ENCODE data around the gene MED29.
"Not testable (repeated sequence)": the region's sequence is repeated elsewhere in the genome, so short reads cannot be mapped to it uniquely, and the experiment has no call there.

The MED29 gene

DNA sequence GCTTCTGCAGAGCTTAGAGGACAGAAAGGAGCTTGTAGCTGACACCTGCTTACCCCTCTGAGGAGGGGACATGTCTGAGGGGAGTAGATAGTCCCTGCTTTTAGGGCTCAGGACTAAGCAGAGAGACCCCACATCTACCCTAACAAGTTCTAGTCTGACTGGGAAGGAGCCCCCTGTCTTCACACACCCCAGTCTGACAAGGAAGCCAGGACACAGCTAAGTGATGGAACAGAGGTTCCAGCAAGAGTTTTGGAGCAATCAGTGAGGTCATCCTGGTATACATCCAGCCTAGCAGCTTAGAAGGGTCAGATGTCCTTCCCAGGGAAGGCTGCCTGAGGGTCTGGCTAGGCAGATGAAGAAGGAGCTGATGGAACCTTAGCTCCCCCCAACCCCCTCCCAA lies 15.2 kb upstream of the MED29 start:
- Histone ChIP-seq H3K9ac (ENCODE audit: low read depth, low read length) (no peak overlapping the region), H3K27me3 (ENCODE audit: insufficient read depth, low read length) (no peaks in the 10 kb centered on the region), H3K9me3 (ENCODE audit: insufficient read depth, low read depth, low read length) (no peaks in the 10 kb centered on the region), H3K36me3 (ENCODE audit: insufficient read depth, low read depth, low read length) (peaks cover 89% of the 10 kb centered on the region), H3K27ac (ENCODE audit: low read length) (no peak overlapping the region), H3K4me3 (ENCODE audit: low read length) (no peak overlapping the region), H3K4me1 (ENCODE audit: insufficient read depth, low read length) (no peaks in the 10 kb centered on the region)

DNA sequence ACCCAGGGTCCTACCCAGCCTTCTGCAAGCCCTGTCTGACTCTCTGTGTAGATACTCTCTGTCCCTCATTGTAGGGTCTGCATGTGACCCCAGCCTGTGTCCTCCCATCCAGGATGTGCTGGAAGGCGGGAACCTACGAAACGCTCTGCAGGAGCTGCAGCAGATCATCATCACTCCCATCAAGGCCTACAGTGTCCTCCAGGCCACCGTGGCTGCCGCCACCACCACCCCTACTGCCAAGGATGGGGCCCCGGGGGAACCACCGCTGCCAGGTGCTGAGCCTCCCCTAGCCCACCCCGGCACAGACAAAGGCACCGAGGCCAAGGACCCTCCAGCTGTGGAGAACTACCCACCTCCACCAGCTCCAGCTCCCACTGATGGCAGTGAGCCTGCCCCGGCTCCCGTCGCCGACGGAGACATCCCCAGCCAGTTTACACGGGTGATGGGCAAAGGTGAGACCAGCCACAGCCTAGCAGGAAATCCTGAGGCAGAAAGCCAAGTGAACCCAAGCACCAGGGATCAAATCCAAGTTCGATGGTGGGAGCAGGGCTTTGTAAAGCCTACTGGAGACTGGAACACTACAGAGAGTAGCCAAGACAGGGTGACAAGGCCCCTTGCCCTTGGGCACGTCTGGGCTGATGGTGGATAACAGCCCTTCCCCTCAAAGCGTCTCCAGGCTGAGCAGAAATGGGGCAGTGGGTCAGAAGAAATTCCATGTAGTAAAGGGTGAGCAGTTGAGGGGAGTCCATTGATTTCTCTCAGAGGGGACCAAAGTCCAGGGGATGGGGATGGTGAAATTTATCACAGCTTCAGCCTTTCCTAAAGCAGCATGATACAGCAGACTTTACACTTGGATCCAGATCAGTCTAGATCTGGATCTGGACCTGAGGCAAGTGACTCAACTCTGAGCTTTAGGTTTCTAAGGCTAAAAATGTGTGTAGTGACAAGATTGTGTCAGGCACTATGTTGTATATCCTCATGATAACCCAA lies 13.5 kb upstream of the MED29 start:
- H3K27ac ChIP-seq (ENCODE audit: low read length): no peak overlapping the region
- no peak overlapping the region for H3K4me3 ChIP-seq (ENCODE audit: low read length)
- H3K36me3 ChIP-seq (ENCODE audit: insufficient read depth, low read depth, low read length): peaks cover 89% of the 10 kb centered on the region

DNA sequence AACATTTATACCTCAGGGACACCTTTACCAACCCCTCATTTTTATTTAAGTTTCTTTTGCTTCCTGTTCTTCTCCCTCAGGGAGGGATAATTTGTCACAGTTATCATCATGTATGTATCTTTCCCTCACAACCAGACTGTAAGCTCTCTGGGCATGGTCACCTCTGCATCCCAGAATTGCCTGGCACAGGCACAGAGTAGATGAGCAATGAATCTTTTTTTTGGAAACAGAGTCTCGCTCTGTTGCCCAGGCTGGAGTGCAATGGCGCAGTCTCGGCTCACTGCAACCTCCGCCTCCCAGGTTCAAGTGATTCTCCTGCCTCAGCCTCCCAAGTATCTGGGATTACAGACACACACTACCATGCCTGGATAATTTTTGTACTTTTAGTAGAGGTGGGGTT lies 11.8 kb upstream of the MED29 start:
- not testable (repeated sequence) for H3K4me3 ChIP-seq (ENCODE audit: low read length); H3K9me3 ChIP-seq (ENCODE audit: insufficient read depth, low read depth, low read length); H3K4me1 ChIP-seq (ENCODE audit: insufficient read depth, low read length); H3K27ac ChIP-seq (ENCODE audit: low read length); H3K27me3 ChIP-seq (ENCODE audit: insufficient read depth, low read length); H3K9ac ChIP-seq (ENCODE audit: low read depth, low read length)
- H3K36me3 ChIP-seq (ENCODE audit: insufficient read depth, low read depth, low read length): peaks cover 96% of the 10 kb centered on the region

More for the DNA sequence above, 13.5 kb upstream of the MED29 start:
- H3K27me3 ChIP-seq (ENCODE audit: insufficient read depth, low read length): no peaks in the 10 kb centered on the region
- no peak overlapping the region for H3K9ac ChIP-seq (ENCODE audit: low read depth, low read length)
- no peaks in the 10 kb centered on the region for H3K9me3 ChIP-seq (ENCODE audit: insufficient read depth, low read depth, low read length)
- no peaks in the 10 kb centered on the region for H3K4me1 ChIP-seq (ENCODE audit: insufficient read depth, low read length)

DNA sequence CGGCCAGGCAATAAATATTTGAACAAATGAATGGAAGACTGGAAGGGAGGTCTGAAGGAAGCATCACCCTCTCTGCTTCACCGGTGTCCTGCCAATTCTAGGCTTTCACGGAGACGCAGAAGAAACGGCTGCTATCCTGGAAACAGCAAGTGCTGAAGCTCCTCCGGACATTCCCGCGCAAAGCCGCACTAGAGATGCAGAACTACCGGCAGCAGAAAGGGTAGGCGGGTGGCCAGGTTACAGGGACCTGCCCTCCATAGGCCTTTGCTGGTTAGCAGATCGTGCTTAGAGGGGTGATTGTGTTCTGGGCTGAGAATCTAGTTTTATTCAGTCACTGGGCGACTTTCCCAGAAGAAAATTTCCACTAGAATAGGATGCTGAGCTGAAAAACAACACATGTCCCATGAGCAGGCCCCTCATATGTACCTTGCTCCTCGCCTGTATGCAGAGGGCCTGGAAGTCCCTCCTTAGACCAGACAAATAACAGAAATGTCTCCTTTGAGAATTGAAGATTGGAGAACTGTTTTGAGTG lies 11.2 kb upstream of the MED29 start:
- Histone ChIP-seq H3K27me3 (ENCODE audit: insufficient read depth, low read length) (no peaks in the 10 kb centered on the region), H3K27ac (ENCODE audit: low read length) (no peak overlapping the region), H3K4me1 (ENCODE audit: insufficient read depth, low read length) (no peaks in the 10 kb centered on the region), H3K36me3 (ENCODE audit: insufficient read depth, low read depth, low read length) (peaks cover 98% of the 10 kb centered on the region), H3K9me3 (ENCODE audit: insufficient read depth, low read depth, low read length) (no peaks in the 10 kb centered on the region), H3K4me3 (ENCODE audit: low read length) (no peak overlapping the region), H3K9ac (ENCODE audit: low read depth, low read length) (no peak overlapping the region)

DNA sequence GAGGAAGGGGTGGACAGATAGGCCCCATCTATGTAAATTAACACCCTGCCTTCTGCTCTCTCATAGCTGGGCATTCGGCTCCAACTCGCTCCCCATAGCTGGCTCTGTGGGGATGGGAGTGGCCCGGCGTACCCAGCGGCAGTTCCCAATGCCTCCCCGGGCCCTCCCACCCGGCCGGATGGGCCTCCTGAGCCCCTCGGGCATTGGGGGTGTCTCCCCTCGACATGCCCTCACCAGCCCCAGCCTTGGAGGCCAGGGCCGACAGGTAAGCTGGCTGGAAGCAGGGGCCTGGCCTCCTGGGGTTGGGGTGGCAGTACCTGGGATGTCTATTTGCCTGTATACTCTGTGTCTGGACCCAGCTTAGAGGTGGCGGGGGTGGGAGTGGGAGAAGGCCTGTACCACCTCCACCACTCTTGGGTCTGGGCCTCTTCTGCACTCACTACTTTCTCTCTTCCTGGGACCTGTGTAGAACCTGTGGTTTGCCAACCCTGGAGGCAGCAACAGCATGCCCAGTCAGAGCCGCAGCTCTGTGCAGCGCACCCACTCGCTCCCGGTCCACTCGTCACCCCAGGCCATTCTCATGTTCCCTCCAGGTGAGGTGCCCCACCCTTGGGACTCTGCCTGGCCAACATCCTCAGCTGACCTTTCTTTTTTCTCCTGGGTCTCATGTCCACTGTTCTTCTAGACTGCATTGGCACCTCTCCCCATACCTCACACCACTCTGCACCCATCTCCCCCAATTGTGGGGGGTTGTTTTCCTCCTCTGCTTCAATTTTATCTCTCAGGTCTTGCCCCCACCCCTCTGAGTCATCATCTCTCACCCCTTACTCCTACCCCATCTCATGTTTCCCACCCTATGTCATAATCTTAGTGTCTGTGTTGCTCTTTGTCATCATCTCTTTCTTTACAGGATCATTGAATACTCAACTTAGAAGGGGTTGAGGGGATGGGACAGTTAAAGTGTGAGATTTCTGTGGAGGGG lies 10.4 kb upstream of the MED29 start:
- H3K4me3 ChIP-seq (ENCODE audit: low read length): no peak overlapping the region
- no peaks in the 10 kb centered on the region for H3K9me3 ChIP-seq (ENCODE audit: insufficient read depth, low read depth, low read length)
- no peaks in the 10 kb centered on the region for H3K27me3 ChIP-seq (ENCODE audit: insufficient read depth, low read length)
- H3K9ac ChIP-seq (ENCODE audit: low read depth, low read length): no peak overlapping the region
- no peaks in the 10 kb centered on the region for H3K4me1 ChIP-seq (ENCODE audit: insufficient read depth, low read length)
- H3K27ac ChIP-seq (ENCODE audit: low read length): no peak overlapping the region
- H3K36me3 ChIP-seq (ENCODE audit: insufficient read depth, low read depth, low read length): peaks cover 98% of the 10 kb centered on the region

DNA sequence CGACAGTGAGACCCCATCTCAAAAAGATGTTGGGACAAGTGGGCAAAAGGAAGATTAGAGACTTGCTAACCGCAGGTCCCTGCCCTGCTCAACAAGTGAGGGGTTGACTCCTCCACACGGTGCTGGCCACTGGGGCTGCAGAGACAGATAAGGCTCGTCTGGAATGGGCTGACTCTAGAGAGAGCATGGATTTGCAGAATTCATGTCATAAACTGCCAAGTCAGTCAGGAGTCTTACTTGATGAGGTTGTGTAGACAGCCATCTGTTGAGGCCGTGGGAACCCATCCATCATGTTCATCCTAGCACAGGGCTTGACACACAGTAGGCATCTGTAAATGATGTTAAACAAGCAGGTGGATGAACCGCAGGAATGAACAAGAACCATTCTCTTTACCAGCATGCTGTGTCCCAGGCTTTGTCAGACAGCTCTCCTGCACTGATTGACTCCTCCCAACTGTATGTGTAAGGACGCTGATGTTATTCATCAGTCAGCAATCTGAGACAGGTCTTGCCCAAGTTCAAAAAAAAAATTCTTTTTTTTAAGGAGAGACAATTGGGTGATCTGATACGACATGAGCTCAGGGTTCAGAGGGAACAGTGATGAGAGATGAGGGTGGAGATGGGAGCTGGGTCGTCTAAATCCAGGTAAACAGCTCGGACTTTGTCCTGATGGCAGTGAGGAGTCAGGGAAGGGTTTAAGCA lies 9.1 kb upstream of the MED29 start:
- Histone ChIP-seq H3K9me3 (ENCODE audit: insufficient read depth, low read depth, low read length) (no peaks in the 10 kb centered on the region), H3K36me3 (ENCODE audit: insufficient read depth, low read depth, low read length) (peaks cover 98% of the 10 kb centered on the region)

DNA sequence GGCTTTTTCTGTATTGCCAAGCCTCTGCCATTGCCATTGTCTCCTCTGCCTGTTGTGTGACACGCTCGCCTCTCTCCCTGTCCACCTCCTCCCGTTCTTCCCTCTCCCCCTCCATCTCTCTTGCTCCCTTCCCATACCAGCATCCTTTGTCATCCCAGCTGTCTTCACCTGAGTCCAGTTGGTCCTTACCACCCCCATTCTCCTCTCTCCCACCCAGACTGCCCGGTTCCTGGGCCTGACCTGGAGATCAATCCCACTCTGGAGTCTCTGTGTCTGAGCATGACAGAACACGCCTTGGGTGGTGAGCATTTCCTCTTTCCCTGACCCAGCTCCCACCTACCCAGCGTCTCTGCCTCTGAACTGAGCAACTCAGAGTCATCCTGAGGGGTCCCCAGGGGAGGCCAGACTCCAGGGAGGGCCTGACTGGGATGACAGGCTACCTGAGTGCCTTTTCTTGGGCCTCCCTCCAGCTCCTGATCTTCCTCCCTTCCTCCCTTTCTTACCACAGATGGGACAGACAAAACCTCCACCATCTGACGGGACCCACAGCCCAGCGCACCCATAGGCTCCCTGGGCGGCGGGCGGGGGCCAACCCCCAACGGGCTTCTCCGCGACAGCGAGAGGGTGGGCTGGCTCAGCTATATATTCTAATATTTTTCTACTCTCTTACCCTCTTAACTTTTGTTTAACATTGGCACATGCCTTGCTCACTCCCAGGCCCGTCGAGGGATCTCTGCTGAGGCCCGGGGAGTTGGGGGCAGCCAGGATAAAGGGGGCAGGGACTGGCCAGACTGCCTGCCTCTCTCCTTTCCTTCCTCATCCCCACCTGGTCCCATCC lies 8.0 kb upstream of the MED29 start:
- H3K4me1 ChIP-seq (ENCODE audit: insufficient read depth, low read length): no peaks in the 10 kb centered on the region
- no peaks in the 10 kb centered on the region for H3K27me3 ChIP-seq (ENCODE audit: insufficient read depth, low read length)
- no peaks in the 10 kb centered on the region for H3K9me3 ChIP-seq (ENCODE audit: insufficient read depth, low read depth, low read length)
- H3K27ac ChIP-seq (ENCODE audit: low read length): no peak overlapping the region
- H3K4me3 ChIP-seq (ENCODE audit: low read length): no peak overlapping the region
- H3K9ac ChIP-seq (ENCODE audit: low read depth, low read length): no peak overlapping the region
- peaks cover 98% of the 10 kb centered on the region for H3K36me3 ChIP-seq (ENCODE audit: insufficient read depth, low read depth, low read length)

More for the DNA sequence above, 9.1 kb upstream of the MED29 start:
- H3K27ac ChIP-seq (ENCODE audit: low read length): no peak overlapping the region
- no peak overlapping the region for H3K4me3 ChIP-seq (ENCODE audit: low read length)
- no peaks in the 10 kb centered on the region for H3K27me3 ChIP-seq (ENCODE audit: insufficient read depth, low read length)
- no peak overlapping the region for H3K9ac ChIP-seq (ENCODE audit: low read depth, low read length)
- H3K4me1 ChIP-seq (ENCODE audit: insufficient read depth, low read length): no peaks in the 10 kb centered on the region

DNA sequence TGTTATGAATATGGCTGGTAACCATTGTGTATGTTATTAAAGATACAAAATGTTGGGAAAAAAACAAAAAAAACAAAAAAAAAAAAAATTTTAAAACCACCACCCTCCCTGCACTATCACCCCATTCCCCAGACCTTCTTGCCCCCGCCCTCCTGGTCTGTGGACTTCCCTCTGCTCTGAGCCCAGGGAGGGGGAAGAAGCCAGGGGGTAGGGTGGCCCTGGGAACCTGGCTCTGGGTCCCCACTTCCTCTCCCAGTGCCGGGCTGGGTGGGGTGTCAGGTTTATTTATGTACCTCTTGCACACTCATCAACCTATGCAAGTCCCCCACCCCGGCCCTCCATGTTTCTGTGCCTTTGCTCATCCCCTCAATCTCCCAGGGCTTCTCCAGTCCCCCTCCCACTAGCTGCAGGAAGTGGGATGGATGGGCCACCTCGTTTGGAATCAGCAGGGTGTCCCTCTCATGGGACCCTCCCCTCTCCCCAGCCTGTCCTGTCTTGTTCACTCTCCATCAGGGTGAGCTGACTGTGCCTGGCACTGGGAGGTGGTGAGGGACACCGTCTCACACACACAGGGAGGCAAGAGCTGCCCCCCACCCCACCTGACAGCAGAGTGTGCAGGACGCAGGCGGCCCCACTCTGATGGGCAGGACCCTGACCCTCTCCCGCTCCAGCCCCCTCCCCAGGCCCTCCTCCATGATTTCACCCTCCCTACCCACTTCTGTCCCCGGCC lies 6.2 kb upstream of the MED29 start:
- Histone ChIP-seq H3K36me3 (ENCODE audit: insufficient read depth, low read depth, low read length) (peaks cover 97% of the 10 kb centered on the region), H3K9ac (ENCODE audit: low read depth, low read length) (no peak overlapping the region), H3K27ac (ENCODE audit: low read length) (no peak overlapping the region)

DNA sequence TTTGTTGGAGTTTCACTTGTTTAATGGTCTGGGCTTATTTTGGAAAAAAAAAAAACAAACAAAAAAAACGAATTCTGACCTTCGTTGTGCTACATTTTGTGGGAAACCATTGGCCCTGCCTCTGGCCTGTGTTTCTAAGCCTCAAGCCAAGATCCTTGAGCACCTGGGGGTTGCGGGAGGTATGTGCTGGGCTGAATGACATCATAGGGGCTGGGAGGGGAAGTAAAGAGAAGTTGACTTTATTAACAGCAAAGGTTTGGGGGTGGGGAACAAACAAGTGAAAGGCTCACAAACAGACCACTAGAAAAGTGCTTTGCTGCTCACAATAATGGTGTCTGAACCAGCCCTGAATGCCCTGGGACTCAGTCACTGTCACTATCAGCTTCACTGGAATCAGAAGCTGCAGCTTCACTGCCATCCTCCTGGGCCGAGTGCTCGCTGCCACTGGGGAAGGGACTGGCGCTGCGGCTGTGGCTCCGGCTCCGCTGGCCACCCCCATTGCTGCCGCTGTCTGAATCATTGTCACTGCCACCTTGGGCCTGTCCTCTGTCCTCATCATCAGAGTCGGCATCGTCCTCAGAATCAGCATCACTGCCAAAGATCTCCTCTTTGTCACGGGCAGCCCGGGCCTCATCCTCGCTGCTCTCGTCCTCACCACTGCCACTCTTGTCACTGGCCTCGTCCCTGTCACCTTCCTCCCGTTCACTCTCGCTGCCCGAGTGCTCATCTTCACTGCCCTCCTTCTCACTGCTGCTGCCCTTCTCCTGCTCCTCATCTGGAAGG lies 5.4 kb upstream of the MED29 start:
- no peak overlapping the region for H3K27ac ChIP-seq (ENCODE audit: low read length)
- H3K9me3 ChIP-seq (ENCODE audit: insufficient read depth, low read depth, low read length): no peaks in the 10 kb centered on the region
- peaks cover 89% of the 10 kb centered on the region for H3K36me3 ChIP-seq (ENCODE audit: insufficient read depth, low read depth, low read length)
- H3K4me3 ChIP-seq (ENCODE audit: low read length): no peak overlapping the region
- H3K4me1 ChIP-seq (ENCODE audit: insufficient read depth, low read length): peaks cover 5% of the 10 kb centered on the region
- no peaks in the 10 kb centered on the region for H3K27me3 ChIP-seq (ENCODE audit: insufficient read depth, low read length)
- H3K9ac ChIP-seq (ENCODE audit: low read depth, low read length): no peak overlapping the region; the same call in 1 of the 2 replicates

More for the DNA sequence above, 6.2 kb upstream of the MED29 start:
- Histone ChIP-seq H3K4me1 (ENCODE audit: insufficient read depth, low read length) (peaks cover 5% of the 10 kb centered on the region), H3K27me3 (ENCODE audit: insufficient read depth, low read length) (no peaks in the 10 kb centered on the region), H3K4me3 (ENCODE audit: low read length) (no peak overlapping the region), H3K9me3 (ENCODE audit: insufficient read depth, low read depth, low read length) (no peaks in the 10 kb centered on the region)

All from iPS-20b (cell line).